Effector memory CD8-positive, alpha-beta T cell (primary cell): ENCODE measurements around the gene AP3M1.
A peak's percentile ranks its signal among the peaks of the same experiment; 100 is the strongest.

Experiments
- ATAC-seq: fragments of 150-1000 bp; cut with Tn5 transposase; replicated peaks from 2 replicates; pipeline ENCODE4 v1.10.0; 2021; ENCODE audit warnings: mild to moderate bottlenecking, moderate library complexity
- DNase-seq, 3 experiments: peaks; one replicate each; pipeline ENCODE4 v3.0.0; 2021
- H3K27ac Mint-ChIP-seq, 2 donors: one replicate each; pipeline ENCODE4 v1.8.0; 2022; ENCODE audit warnings: mild to moderate bottlenecking in 2 of 2, mixed read lengths in 2 of 2, moderate library complexity in 2 of 2
- H3K27me3 Mint-ChIP-seq, 2 donors: one replicate each; pipeline ENCODE4 v1.8.0; 2022; ENCODE audit warnings: mixed read lengths in 2 of 2
- H3K36me3 Mint-ChIP-seq: one replicate; pipeline ENCODE4 v1.8.0; 2022; ENCODE audit warnings: mild to moderate bottlenecking, moderate library complexity, mixed read lengths; ENCODE audit not compliant: insufficient read depth
- H3K4me1 Mint-ChIP-seq, 2 donors: one replicate each; pipeline ENCODE4 v1.8.0; 2022; ENCODE audit warnings: low read depth in 2 of 2, mixed read lengths in 2 of 2
- H3K4me3 Mint-ChIP-seq, 2 donors: one replicate each; pipeline ENCODE4 v1.8.0; 2022; ENCODE audit warnings: mild to moderate bottlenecking in 2 of 2, mixed read lengths in 2 of 2, moderate library complexity in 2 of 2
- H3K9me3 Mint-ChIP-seq, 2 donors: one replicate each; pipeline ENCODE4 v1.8.0; 2022; ENCODE audit warnings: mixed read lengths in 2 of 2

The AP3M1 gene

DNA sequence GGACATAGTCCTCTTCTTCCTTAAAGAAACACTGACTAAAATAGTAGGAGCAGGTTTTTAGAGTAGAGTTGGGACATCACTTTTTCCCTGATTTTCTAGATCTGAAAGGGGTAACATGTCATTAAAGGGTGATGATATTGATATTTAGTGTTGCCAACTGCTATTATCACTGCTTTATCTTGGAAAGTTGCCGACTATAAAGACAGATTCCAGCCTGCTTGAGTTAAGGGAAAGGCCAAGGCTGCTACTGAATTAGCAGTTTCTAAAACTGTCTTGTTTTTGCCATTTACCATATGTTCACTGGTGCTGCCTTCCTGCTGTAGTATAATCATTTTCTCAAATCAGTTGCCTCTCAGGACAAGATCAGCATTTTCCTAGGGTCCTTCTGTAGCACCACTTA is 29.7 kb downstream of the AP3M1 start:
- Mint-ChIP-seq H3K4me1 (peaks cover 5 to 10% of the 10 kb centered on the region in 2 donors), H3K36me3 (peaks cover 80% of the 10 kb centered on the region), H3K27me3 (no peaks in the 10 kb centered on the region), H3K27ac (peak overlapping the region; percentile 49 to 81), H3K9me3 (no peaks in the 10 kb centered on the region), H3K4me3 (no peak overlapping the region)
- no peak for DNase-seq
- no peak for ATAC-seq

DNA sequence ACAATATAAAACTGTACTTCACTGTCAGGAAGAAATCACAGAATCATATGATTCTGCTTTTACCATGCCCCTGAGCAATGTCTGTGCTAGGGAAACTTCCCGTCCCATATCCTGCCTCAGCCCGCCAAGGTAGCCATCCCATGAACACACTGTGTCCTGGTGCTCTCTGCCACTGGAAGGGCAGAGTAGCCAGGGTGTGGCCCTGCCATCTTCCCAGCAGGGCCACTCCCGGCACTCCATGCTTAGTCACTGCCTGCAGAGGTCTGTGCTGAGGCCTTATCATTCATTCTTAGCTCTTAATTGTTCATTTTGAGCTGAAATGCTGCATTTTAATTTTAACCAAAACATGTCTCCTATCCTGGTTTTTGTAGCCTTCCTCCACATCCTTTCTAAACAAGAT is 31.8 kb downstream of the AP3M1 start:
- peaks cover 7 to 12% of the 10 kb centered on the region in 2 donors for H3K4me1 Mint-ChIP-seq
- peak overlapping the region; percentile 86 for H3K27ac Mint-ChIP-seq
- H3K4me3 Mint-ChIP-seq: no peak overlapping the region
- peaks cover 80% of the 10 kb centered on the region for H3K36me3 Mint-ChIP-seq
- ATAC-seq (no peak), DNase-seq (no peak)
- no peaks in the 10 kb centered on the region for H3K27me3 Mint-ChIP-seq
- no peaks in the 10 kb centered on the region for H3K9me3 Mint-ChIP-seq

DNA sequence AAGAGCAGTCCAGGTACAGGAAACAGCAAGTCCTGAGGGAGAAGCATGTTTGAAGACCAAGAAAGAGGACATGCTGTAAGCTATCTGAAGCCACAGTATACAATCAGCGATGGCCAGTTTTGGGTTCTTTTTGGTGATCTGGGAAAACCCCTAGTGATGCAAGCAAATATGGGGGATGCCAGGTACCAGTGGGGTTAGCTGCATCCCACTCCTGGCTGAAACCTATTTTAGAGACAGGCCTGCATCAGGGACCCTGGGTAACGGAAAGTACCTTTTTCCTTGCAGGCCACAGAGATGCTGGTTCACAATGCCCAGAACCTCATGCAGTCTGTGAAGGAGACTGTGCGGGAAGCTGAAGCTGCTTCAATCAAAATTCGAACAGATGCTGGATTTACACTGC is 32.9 kb downstream of the AP3M1 start:
- no peaks in the 10 kb centered on the region for H3K27me3 Mint-ChIP-seq
- H3K36me3 Mint-ChIP-seq: peaks cover 83% of the 10 kb centered on the region
- no peak overlapping the region for H3K4me3 Mint-ChIP-seq
- no peak for ATAC-seq
- H3K4me1 Mint-ChIP-seq: peaks cover 7 to 12% of the 10 kb centered on the region in 2 donors
- no peaks in the 10 kb centered on the region for H3K9me3 Mint-ChIP-seq
- H3K27ac Mint-ChIP-seq: peak overlapping the region; percentile 86
- DNase-seq: no peak

DNA sequence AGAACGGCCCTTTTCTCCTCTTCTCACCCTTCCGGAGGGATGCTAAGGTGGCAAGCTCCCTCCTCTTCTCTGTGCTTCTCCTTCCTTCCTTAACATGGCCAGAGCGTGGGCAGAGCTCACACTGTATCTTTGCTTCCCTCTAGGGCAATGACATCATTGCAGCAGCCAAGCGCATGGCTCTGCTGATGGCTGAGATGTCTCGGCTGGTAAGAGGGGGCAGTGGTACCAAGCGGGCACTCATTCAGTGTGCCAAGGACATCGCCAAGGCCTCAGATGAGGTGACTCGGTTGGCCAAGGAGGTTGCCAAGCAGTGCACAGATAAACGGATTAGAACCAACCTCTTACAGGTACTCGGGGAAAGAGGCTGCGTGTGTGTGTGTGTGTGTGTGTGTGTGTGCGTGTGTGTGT is 36.6 kb downstream of the AP3M1 start:
- Mint-ChIP-seq H3K36me3 (peaks cover 83% of the 10 kb centered on the region), H3K27me3 (no peaks in the 10 kb centered on the region), H3K27ac (peak overlapping the region in 1 of 2 donors; percentile 75), H3K4me1 (peaks cover 5 to 10% of the 10 kb centered on the region in 2 donors), H3K4me3 (no peak overlapping the region), H3K9me3 (no peaks in the 10 kb centered on the region)
- DNase-seq (no peak), ATAC-seq (no peak)

DNA sequence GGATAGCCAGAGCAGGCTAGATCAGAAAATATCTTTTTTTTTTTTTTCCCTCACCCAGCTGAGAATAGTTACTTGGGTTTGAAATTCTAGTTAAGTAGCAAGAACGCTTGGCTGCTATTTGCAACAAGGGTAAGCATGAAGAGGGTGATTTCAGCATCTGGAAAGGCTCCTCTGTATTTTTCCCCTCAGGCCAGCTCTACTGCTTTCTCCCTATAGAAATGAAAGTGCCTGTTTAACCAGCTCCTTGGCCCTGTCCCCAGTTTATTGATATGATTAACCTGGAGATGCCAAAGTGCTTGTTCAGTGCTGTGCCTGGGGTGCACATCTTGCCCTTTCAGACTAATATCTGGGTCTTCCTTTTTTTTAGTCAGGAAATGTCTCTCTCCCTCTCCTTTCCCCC is 37.1 kb downstream of the AP3M1 start:
- peaks cover 2 to 6% of the 10 kb centered on the region in 2 donors for H3K4me1 Mint-ChIP-seq
- no peak for DNase-seq
- H3K4me3 Mint-ChIP-seq: no peak overlapping the region
- no peaks in the 10 kb centered on the region for H3K9me3 Mint-ChIP-seq
- peaks cover 83% of the 10 kb centered on the region for H3K36me3 Mint-ChIP-seq
- peak overlapping the region in 1 of 2 donors; percentile 75 for H3K27ac Mint-ChIP-seq
- no peak for ATAC-seq
- H3K27me3 Mint-ChIP-seq: no peaks in the 10 kb centered on the region

DNA sequence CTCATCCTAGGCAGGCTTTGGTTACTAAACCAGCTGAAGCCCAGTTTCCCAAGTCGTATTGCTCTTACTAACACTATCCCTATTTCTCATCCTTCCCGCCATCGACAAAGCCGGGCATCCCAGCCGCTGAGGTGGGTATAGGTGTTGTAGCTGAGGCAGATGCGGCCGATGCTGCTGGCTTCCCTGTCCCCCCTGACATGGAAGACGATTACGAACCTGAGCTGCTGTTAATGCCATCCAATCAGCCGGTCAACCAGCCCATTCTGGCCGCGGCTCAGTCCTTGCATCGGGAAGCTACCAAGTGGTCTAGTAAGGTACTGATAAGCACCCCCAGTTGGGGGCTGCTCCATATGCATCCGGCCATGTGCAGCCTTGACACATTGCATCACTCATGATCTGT is 38.8 kb downstream of the AP3M1 start:
- H3K36me3 Mint-ChIP-seq: peaks cover 82% of the 10 kb centered on the region
- H3K4me1 Mint-ChIP-seq: peaks cover 2 to 6% of the 10 kb centered on the region in 2 donors
- H3K27me3 Mint-ChIP-seq: no peaks in the 10 kb centered on the region
- DNase-seq: no peak
- no peaks in the 10 kb centered on the region for H3K9me3 Mint-ChIP-seq
- H3K27ac Mint-ChIP-seq: peak overlapping the region; percentile 72 to 75
- H3K4me3 Mint-ChIP-seq: no peak overlapping the region
- ATAC-seq: no peak

DNA sequence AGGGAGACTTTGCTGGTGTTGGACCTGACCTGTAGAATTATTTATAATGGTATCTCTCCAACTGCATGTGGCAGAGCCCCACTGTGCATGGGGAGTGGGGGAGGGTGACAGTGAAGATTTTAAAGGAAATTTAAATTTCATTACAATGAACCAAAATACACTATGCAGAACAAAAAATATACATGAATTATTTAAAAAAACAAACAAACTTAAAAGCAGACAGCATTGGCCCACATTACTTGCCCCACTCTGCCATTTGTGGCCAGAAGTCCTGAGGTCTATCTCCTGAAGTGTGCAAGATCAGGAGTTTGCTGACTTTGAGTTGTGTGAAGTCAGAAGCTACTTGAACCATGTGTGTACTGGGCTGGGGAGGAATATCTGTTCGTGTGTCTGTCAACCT is 40.5 kb downstream of the AP3M1 start:
- DNase-seq: no peak
- peaks cover 87% of the 10 kb centered on the region for H3K36me3 Mint-ChIP-seq
- no peaks in the 10 kb centered on the region for H3K27me3 Mint-ChIP-seq
- H3K4me1 Mint-ChIP-seq: no peaks in the 10 kb centered on the region
- ATAC-seq: no peak
- H3K27ac Mint-ChIP-seq: peak overlapping the region; percentile 32 to 54
- H3K4me3 Mint-ChIP-seq: no peak overlapping the region
- H3K9me3 Mint-ChIP-seq: no peaks in the 10 kb centered on the region

DNA sequence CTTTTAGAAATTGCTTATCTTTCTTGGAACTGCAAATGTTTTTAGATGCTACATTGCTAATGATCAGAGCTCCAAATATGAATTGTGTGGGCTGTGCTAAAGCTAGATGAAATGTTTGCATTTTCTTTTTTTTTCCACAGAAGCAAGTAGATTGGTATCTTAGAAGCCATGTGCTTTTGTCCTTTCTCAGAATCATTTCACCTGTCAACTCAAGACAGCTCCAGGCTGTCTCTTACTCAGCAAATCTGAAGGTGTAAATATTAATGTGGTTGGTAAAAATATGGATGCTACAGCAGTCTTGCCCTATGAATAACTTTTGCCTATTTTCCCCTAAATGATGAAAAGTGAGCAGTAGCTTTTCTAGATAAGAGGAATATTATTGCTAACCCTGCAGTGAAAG is 41.2 kb downstream of the AP3M1 start:
- Mint-ChIP-seq H3K36me3 (peaks cover 88% of the 10 kb centered on the region), H3K4me1 (peaks cover 0 to under 1% of the 10 kb centered on the region in 2 donors), H3K4me3 (no peak overlapping the region), H3K9me3 (no peaks in the 10 kb centered on the region), H3K27ac (peak overlapping the region; percentile 32 to 52), H3K27me3 (no peaks in the 10 kb centered on the region)
- ATAC-seq (no peak), DNase-seq (no peak)

DNA sequence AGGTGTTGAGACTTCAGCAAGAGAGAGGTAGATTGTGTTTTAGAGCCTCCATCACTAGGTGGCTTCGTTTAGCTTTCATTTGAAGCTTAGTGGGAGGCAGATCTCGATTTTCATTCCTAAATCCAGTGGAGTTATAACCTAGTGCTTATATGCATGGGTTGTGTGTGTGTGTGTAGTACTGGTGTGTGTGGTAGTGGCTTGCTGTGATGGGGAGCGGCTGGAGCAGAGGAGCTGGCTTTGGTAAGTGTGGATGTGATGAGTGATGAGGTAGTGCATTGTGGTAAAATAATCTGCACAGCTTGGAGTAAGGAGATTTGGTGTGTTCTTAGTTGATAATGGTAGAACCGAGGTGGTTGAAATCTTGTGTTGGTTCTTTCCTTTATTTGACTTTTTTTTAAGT is 43.2 kb downstream of the AP3M1 start:
- Mint-ChIP-seq H3K4me1 (peaks cover 0 to 4% of the 10 kb centered on the region in 2 donors), H3K4me3 (no peak overlapping the region), H3K27ac (peak overlapping the region in 1 of 2 donors; percentile 61), H3K36me3 (peaks cover 92% of the 10 kb centered on the region), H3K27me3 (no peaks in the 10 kb centered on the region), H3K9me3 (no peaks in the 10 kb centered on the region)
- ATAC-seq: no peak
- no peak for DNase-seq

DNA sequence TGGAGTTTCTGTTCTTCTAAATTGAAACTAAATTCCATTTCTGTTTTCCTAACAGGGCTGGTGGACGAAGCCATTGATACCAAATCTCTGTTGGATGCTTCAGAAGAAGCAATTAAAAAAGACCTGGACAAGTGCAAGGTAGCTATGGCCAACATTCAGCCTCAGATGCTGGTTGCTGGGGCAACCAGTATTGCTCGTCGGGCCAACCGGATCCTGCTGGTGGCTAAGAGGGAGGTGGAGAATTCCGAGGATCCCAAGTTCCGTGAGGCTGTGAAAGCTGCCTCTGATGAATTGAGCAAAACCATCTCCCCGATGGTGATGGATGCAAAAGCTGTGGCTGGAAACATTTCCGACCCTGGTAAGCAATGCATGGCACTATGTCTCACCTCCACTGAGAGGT is 45.6 kb downstream of the AP3M1 start:
- Mint-ChIP-seq H3K9me3 (no peaks in the 10 kb centered on the region), H3K27me3 (no peaks in the 10 kb centered on the region), H3K36me3 (peaks cover 89% of the 10 kb centered on the region), H3K27ac (peak overlapping the region in 1 of 2 donors; percentile 70), H3K4me1 (peaks cover 0 to 4% of the 10 kb centered on the region in 2 donors), H3K4me3 (no peak overlapping the region)
- DNase-seq (no peak), ATAC-seq (no peak)

DNA sequence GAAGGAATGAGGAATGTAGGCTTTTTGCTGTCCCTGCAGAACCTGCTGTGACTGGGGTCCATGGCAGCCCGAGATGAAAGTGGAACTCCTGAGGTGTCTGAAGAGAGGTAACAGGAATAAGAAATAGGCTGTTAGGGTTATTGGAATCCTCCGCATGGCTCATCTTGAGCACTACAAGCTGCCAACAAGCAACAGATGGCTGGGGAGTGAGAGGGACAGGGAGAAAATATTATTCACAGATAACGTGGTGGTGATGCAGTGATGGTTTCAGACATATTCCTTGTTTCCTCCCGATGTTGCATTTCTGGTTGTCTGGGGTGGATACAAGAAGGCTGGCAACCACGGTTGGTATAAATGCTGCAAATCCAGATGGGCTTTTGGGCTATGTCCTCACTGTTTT is 46.1 kb downstream of the AP3M1 start:
- Mint-ChIP-seq H3K9me3 (no peaks in the 10 kb centered on the region), H3K27ac (peak overlapping the region in 1 of 2 donors; percentile 70), H3K27me3 (no peaks in the 10 kb centered on the region), H3K4me3 (no peak overlapping the region), H3K36me3 (peaks cover 88% of the 10 kb centered on the region), H3K4me1 (peaks cover 0 to 4% of the 10 kb centered on the region in 2 donors)
- DNase-seq (no peak), ATAC-seq (no peak)

DNA sequence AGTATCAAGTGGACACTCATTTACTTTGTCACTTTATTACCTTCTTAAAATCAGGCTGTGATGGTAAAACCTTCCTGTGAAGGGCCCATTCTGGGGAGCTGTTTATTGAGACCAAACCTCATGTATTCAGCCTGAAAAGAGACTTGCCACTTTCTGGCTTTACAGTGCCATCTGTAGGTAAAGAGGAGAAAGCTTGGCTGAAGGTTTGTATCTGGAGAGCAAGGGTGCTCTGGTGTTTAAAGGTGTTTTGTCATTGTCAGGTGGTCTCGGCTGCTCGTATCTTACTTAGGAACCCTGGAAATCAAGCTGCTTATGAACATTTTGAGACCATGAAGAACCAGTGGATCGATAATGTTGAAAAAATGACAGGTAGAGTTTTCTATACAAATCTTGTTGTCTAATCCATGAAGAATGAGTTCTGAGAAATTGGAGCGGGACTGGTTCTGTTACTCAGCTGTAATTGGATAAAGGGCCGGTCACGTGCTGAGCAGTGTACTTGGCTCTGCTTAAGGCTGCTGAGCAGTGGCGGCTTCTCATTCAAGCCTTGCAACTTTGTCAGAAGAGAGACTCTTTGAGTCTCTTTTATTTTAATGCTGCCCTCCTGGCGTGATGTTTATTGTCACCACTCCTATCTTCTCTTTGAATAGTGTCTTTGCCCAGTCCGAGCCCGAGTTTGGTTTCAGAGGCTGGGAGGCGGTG is 46.9 kb downstream of the AP3M1 start:
- ATAC-seq: no peak
- H3K4me3 Mint-ChIP-seq: no peak overlapping the region
- no peaks in the 10 kb centered on the region for H3K27me3 Mint-ChIP-seq
- peak overlapping the region in 1 of 2 donors; percentile 70 for H3K27ac Mint-ChIP-seq
- no peaks in the 10 kb centered on the region for H3K9me3 Mint-ChIP-seq
- H3K36me3 Mint-ChIP-seq: peaks cover 86% of the 10 kb centered on the region
- DNase-seq: no peak
- peaks cover 0 to 4% of the 10 kb centered on the region in 2 donors for H3K4me1 Mint-ChIP-seq

DNA sequence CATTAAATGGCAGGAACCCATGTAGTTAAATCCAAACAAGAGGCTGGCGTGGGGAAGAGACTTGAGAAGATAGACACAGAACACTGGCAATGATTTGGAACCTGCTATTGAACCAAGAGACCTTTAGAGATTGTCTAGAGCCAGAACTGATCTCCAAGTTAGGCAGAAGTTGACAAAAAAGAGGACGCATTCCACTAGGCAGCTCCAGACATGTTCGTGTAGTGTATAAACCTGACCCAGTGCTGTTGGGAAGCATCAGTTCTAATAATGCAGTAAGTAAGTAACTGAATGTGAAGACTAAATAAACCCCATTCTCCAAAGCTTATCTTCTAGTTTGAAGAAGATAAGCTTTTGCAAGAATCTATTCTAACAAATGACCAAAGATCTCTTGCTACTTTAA is 50.8 kb downstream of the AP3M1 start:
- ATAC-seq (no peak), DNase-seq (no peak)
- H3K36me3 Mint-ChIP-seq: peaks cover 80% of the 10 kb centered on the region
- H3K27ac Mint-ChIP-seq: peak overlapping the region; percentile 27 to 47
- H3K9me3 Mint-ChIP-seq: no peaks in the 10 kb centered on the region
- H3K4me3 Mint-ChIP-seq: no peak overlapping the region
- no peaks in the 10 kb centered on the region for H3K27me3 Mint-ChIP-seq
- H3K4me1 Mint-ChIP-seq: peaks cover 0 to 4% of the 10 kb centered on the region in 2 donors

DNA sequence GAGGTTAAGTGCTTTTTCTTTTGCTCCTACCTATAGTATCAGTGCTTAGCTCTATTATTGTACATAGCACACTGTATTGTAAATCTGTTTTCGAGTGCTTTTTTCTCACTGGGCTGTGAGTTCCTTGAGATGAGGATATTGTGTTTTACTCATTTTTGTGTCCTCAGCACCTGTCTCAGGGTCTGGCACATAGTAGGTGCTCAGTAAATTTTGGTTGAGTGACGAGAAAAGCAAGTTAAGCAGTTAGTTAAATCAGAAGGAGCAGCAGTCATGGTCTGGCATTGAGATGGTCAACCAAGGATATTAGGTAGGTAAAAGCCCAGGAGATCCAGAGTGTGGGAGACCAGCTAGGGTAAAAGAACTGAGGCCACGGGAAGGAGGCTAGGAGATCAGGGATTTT is 51.2 kb downstream of the AP3M1 start:
- Mint-ChIP-seq H3K4me1 (peaks cover 0 to 4% of the 10 kb centered on the region in 2 donors), H3K27ac (peak overlapping the region; percentile 27 to 47), H3K9me3 (no peaks in the 10 kb centered on the region), H3K27me3 (no peaks in the 10 kb centered on the region), H3K4me3 (no peak overlapping the region), H3K36me3 (peaks cover 79% of the 10 kb centered on the region)
- DNase-seq (no peak), ATAC-seq (no peak)
